Mucosa of stomach (tissue), 1 donor: ENCODE data around the gene PCDHGC3.

Experiments
- H3K27me3 ChIP-seq: one replicate; pipeline ENCODE4 v1.7.0; 2013; ENCODE audit warnings: mild to moderate bottlenecking, low read length; ENCODE audit not compliant: control insufficient read depth, insufficient read depth
- H3K36me3 ChIP-seq: one replicate; pipeline ENCODE4 v1.7.0; 2013; ENCODE audit warnings: low read length; ENCODE audit not compliant: control insufficient read depth, insufficient read depth
- H3K4me1 ChIP-seq: one replicate; pipeline ENCODE4 v1.7.0; 2013; ENCODE audit warnings: mild to moderate bottlenecking, low read length; ENCODE audit not compliant: control insufficient read depth, insufficient read depth
- H3K4me3 ChIP-seq: one replicate; pipeline ENCODE4 v1.7.0; 2013; ENCODE audit warnings: low read length
- H3K9ac ChIP-seq: one replicate; pipeline ENCODE4 v1.7.0; 2013; ENCODE audit warnings: mild to moderate bottlenecking, low read length, moderate library complexity
- H3K9me3 ChIP-seq: one replicate; pipeline ENCODE4 v1.7.0; 2013; ENCODE audit warnings: mild to moderate bottlenecking, low read length, moderate library complexity; ENCODE audit not compliant: control insufficient read depth
- donor health status: Pancreatic carcinoma.

The PCDHGC3 gene

GRCh38 chr5:141496038-141496437, 20.3 kb downstream of the PCDHGC3 start:
- Histone ChIP-seq H3K4me3 (no peak overlapping the region), H3K9me3 (no peaks in the 10 kb centered on the region), H3K9ac (no peak overlapping the region), H3K36me3 (no peaks in the 10 kb centered on the region), H3K27me3 (peaks cover 30% of the 10 kb centered on the region), H3K4me1 (no peaks in the 10 kb centered on the region)

GRCh38 chr5:141501761-141502160, 26.0 kb downstream of the PCDHGC3 start:
- H3K36me3 ChIP-seq = no peaks in the 10 kb centered on the region
- H3K4me3 ChIP-seq = no peak overlapping the region
- H3K4me1 ChIP-seq = no peaks in the 10 kb centered on the region
- no peak overlapping the region for H3K9ac ChIP-seq
- H3K27me3 ChIP-seq = no peaks in the 10 kb centered on the region
- H3K9me3 ChIP-seq = no peaks in the 10 kb centered on the region

- H3K36me3 ChIP-seq = no peaks in the 10 kb centered on the region
- H3K9me3 ChIP-seq = no peaks in the 10 kb centered on the region
- no peak overlapping the region for H3K4me3 ChIP-seq
- no peaks in the 10 kb centered on the region for H3K27me3 ChIP-seq
- H3K9ac ChIP-seq = no peak overlapping the region
- no peaks in the 10 kb centered on the region for H3K4me1 ChIP-seq
Measured at GRCh38 chr5:141503681-141504080, 27.9 kb downstream of the PCDHGC3 start.

- Histone ChIP-seq H3K36me3 (no peaks in the 10 kb centered on the region), H3K4me1 (no peaks in the 10 kb centered on the region), H3K9me3 (no peaks in the 10 kb centered on the region), H3K4me3 (no peak overlapping the region), H3K9ac (no peak overlapping the region), H3K27me3 (no peaks in the 10 kb centered on the region)
Measured at GRCh38 chr5:141504216-141504615, 28.4 kb downstream of the PCDHGC3 start.

- Histone ChIP-seq H3K9me3 (no peaks in the 10 kb centered on the region), H3K4me1 (no peaks in the 10 kb centered on the region), H3K4me3 (no peak overlapping the region), H3K36me3 (no peaks in the 10 kb centered on the region), H3K9ac (no peak overlapping the region), H3K27me3 (no peaks in the 10 kb centered on the region)
Measured at GRCh38 chr5:141506381-141507155, 30.8 kb downstream of the PCDHGC3 start.

- Histone ChIP-seq H3K9ac (no peak overlapping the region), H3K4me3 (no peak overlapping the region), H3K36me3 (no peaks in the 10 kb centered on the region), H3K4me1 (peaks cover 6% of the 10 kb centered on the region), H3K27me3 (no peaks in the 10 kb centered on the region), H3K9me3 (no peaks in the 10 kb centered on the region)
Measured at GRCh38 chr5:141507387-141508091, 31.8 kb downstream of the PCDHGC3 start.

- Histone ChIP-seq H3K4me1 (peaks cover 11% of the 10 kb centered on the region), H3K27me3 (no peaks in the 10 kb centered on the region), H3K9ac (peak overlapping the region; percentile 28), H3K9me3 (no peaks in the 10 kb centered on the region), H3K36me3 (no peaks in the 10 kb centered on the region), H3K4me3 (no peak overlapping the region)
Measured at GRCh38 chr5:141508440-141508797, 32.7 kb downstream of the PCDHGC3 start.

- H3K4me3 ChIP-seq = no peak overlapping the region
- no peaks in the 10 kb centered on the region for H3K36me3 ChIP-seq
Measured at GRCh38 chr5:141508798-141509611, 33.2 kb downstream of the PCDHGC3 start.

GRCh38 chr5:141510160-141510559, 34.4 kb downstream of the PCDHGC3 start:
- Histone ChIP-seq H3K9ac (no peak overlapping the region), H3K4me3 (no peak overlapping the region), H3K4me1 (peaks cover 22% of the 10 kb centered on the region), H3K9me3 (no peaks in the 10 kb centered on the region), H3K36me3 (no peaks in the 10 kb centered on the region), H3K27me3 (no peaks in the 10 kb centered on the region)

More at GRCh38 chr5:141508798-141509611, 33.2 kb downstream of the PCDHGC3 start:
- no peak overlapping the region for H3K9ac ChIP-seq
- no peaks in the 10 kb centered on the region for H3K9me3 ChIP-seq
- H3K27me3 ChIP-seq = no peaks in the 10 kb centered on the region
- peaks cover 15% of the 10 kb centered on the region for H3K4me1 ChIP-seq

GRCh38 chr5:141510850-141511601, 35.3 kb downstream of the PCDHGC3 start:
- no peak overlapping the region for H3K9ac ChIP-seq
- H3K36me3 ChIP-seq = no peaks in the 10 kb centered on the region
- H3K4me3 ChIP-seq = no peak overlapping the region
- peaks cover 22% of the 10 kb centered on the region for H3K4me1 ChIP-seq
- H3K27me3 ChIP-seq = no peaks in the 10 kb centered on the region
- no peaks in the 10 kb centered on the region for H3K9me3 ChIP-seq

GRCh38 chr5:141511771-141512325, 36.1 kb downstream of the PCDHGC3 start:
- H3K9me3 ChIP-seq = no peaks in the 10 kb centered on the region
- peaks cover 22% of the 10 kb centered on the region for H3K4me1 ChIP-seq
- H3K9ac ChIP-seq = peak overlapping the region; percentile 38
- H3K4me3 ChIP-seq = no peak overlapping the region
- H3K27me3 ChIP-seq = no peaks in the 10 kb centered on the region
- no peaks in the 10 kb centered on the region for H3K36me3 ChIP-seq
